K562 (cell line): ENCODE results near the gene FBXO10. TPM values are rescaled to one million over a fixed set of nuclear protein-coding genes. Genes with fewer than 3 reads are reported as not detected.
A peak's percentile ranks its signal among the peaks of the same experiment; 100 is the strongest.
"Not testable (repeated sequence)": the region's sequence is repeated elsewhere in the genome, so short reads cannot be mapped to it uniquely, and the experiment has no call there.

ENCODE experiments used
- ATAC-seq: fragments of 200-7000 bp; cut with Tn5 transposase; 3 replicates; pipeline ENCODE4 v1.9.1; 2020; ENCODE audit warnings: moderate library complexity
- BruUV-seq: library from RNA; stranded (reverse); fragments of 400-500 nt; replicated peaks from 2 replicates; lab custom pipeline; 2021; lab: Mats Ljungman, UMichigan
- CTCF ChIA-PET: fragments of 300-600 bp; formaldehyde crosslinking; extraction: SDS; loops from one replicate; lab custom pipeline; 2021; ENCODE audit warnings: low intra/inter-chr PET ratio; lab: Yijun Ruan, JAX
- POLR2A ChIA-PET: fragments of 300-600, 350-650 bp; sonication (Branson Sonifier 250); formaldehyde crosslinking; extraction: SDS; loops from one replicate; lab custom pipeline; 2021; ENCODE audit warnings: antibody characterized with exemption, inconsistent platforms; lab: Yijun Ruan, JAX
- DNase-seq, 4 experiments: peaks; one replicate each; pipeline versions ENCODE4 v3.0.0 to v3.0.0-alpha.2; 2011 to 2018; ENCODE audit warnings: low spot score in 3 of 4, mixed read lengths in 3 of 4; ENCODE audit errors: extremely low read depth in 1 of 4
- FAIRE-seq: peaks from 2 replicates; lab custom pipeline; 2011; peaks lifted over from hg19 to GRCh38; lab: Jason Lieb, UNC
- H2AFZ ChIP-seq: 2 replicates; pipeline ENCODE4 v1.6.0; 2011; ENCODE audit warnings: low read depth, low read length, control low read depth, inconsistent platforms
- H3K27ac ChIP-seq: fragments of 200-600 bp; 3 replicates; pipeline ENCODE4 v1.8.0; 2011; ENCODE audit warnings: low read depth, mild to moderate bottlenecking, control low read depth, inconsistent platforms, low read length, moderate library complexity, mixed read lengths; ENCODE audit errors: extremely low read depth
- H3K27me3 ChIP-seq, 2 experiments: fragments of 300-600 bp in 1 of 2; 2 replicates in 1 of 2; 3 replicates in 1 of 2; pipeline versions ENCODE4 v1.6.0 to v1.8.0; 2011; ENCODE audit warnings: inconsistent platforms in 2 of 2, low read length in 2 of 2, mild to moderate bottlenecking in 1 of 2, mixed read lengths in 1 of 2, moderate library complexity in 1 of 2; ENCODE audit not compliant: control insufficient read depth in 2 of 2, insufficient read depth in 2 of 2
- H3K36me3 ChIP-seq: fragments of 300-600 bp; 3 replicates; pipeline ENCODE4 v1.8.0; 2011; ENCODE audit warnings: mild to moderate bottlenecking, low read length, inconsistent platforms; ENCODE audit not compliant: control insufficient read depth, insufficient read depth
- H3K4me1 ChIP-seq, 2 experiments: fragments of 200-600 bp in 1 of 2; replicated peaks in 1 of 2; 2 replicates in 1 of 2; 3 replicates in 1 of 2; pipeline versions ENCODE4 v1.5.1 to v1.8.0; 2011; ENCODE audit warnings: inconsistent platforms in 2 of 2, low read length in 2 of 2, mild to moderate bottlenecking in 1 of 2, mixed read lengths in 1 of 2, moderate library complexity in 1 of 2; ENCODE audit not compliant: control insufficient read depth in 2 of 2, insufficient read depth in 2 of 2
- H3K4me2 ChIP-seq: 2 replicates; pipeline ENCODE4 v1.6.1; 2011; ENCODE audit warnings: low read length, control low read depth, inconsistent platforms, mixed read lengths; ENCODE audit not compliant: insufficient read depth
- H3K4me3 ChIP-seq: fragments of 200-600 bp; sonication (generic), shearing (Covaris generic); 2 replicates; pipeline ENCODE4 v1.5.1; 2016; ENCODE audit warnings: control low read depth, inconsistent platforms
- H3K79me2 ChIP-seq: fragments of 200-600 bp; 3 replicates; pipeline ENCODE4 v1.8.0; 2011; ENCODE audit warnings: low read length, inconsistent platforms; ENCODE audit not compliant: control insufficient read depth, insufficient read depth
- H3K9ac ChIP-seq, 2 experiments: 2 replicates each; pipeline versions ENCODE4 v1.6.0 to v1.6.1; 2011; ENCODE audit warnings: low read depth in 2 of 2, low read length in 2 of 2, control low read depth in 1 of 2, inconsistent platforms in 1 of 2, mild to moderate bottlenecking in 1 of 2, mixed read lengths in 1 of 2; ENCODE audit not compliant: insufficient read depth in 1 of 2
- H3K9me1 ChIP-seq: one replicate; pipeline ENCODE4 v1.6.0; 2011; ENCODE audit warnings: inconsistent platforms, mild to moderate bottlenecking, low read length, moderate library complexity; ENCODE audit not compliant: control insufficient read depth, insufficient read depth
- H3K9me3 ChIP-seq: replicated peaks from 2 replicates; pipeline ENCODE4 v1.5.1; 2011; ENCODE audit warnings: low read depth, low read length, inconsistent platforms; ENCODE audit not compliant: control insufficient read depth, insufficient read depth
- H4K20me1 ChIP-seq: replicated peaks from 2 replicates; pipeline ENCODE4 v1.6.1; 2011; ENCODE audit warnings: low read length, inconsistent platforms, mixed read lengths; ENCODE audit not compliant: control insufficient read depth, insufficient read depth
- C11orf30 ChIP-seq: fragments of 450-650 bp; IDR thresholded peaks from 2 replicates; pipeline ENCODE4 v1.6.1; 2016; ENCODE audit warnings: low read depth, mild to moderate bottlenecking
- MAFF ChIP-seq: IDR thresholded peaks from 2 replicates; pipeline ENCODE4 v1.6.1; 2012; ENCODE audit warnings: low read length, improper control_type of control experiment
- MAFG ChIP-seq: fragments of 450-650 bp; conservative IDR thresholded peaks from 2 replicates; pipeline ENCODE4 v1.6.1; 2016; ENCODE audit warnings: missing genetic modification characterization, missing compliant biosample characterization
- MAFK ChIP-seq: IDR thresholded peaks from 2 replicates; pipeline ENCODE4 v1.6.1; 2011; ENCODE audit warnings: low read length, improper control_type of control experiment
- ZNF316 ChIP-seq: fragments of 450-650 bp; IDR thresholded peaks from 2 replicates; pipeline ENCODE4 v1.6.1; 2016
- WGBS: fragments of 100-300 bp; shearing (Covaris generic); methylation state at CpG from one replicate; pipeline ENCODE4 v1.1.6; 2016; ENCODE audit warnings: low coverage, mixed read lengths; ENCODE audit not compliant: insufficient coverage; ENCODE audit errors: missing lambda C conversion rate; 5-methylcytosine and 5-hydroxymethylcytosine counted together
- in situ Hi-C: fragments of 300-500 bp; cut with MboI; formaldehyde crosslinking; loops from 4 replicates; pipeline ENCODE4 v1.15.0; 2018; ENCODE audit warnings: inconsistent platforms, mixed read lengths
- intact Hi-C: fragments of 100-400 bp; cut with micrococcal nuclease; formaldehyde crosslinking; loops from 2 replicates; pipeline ENCODE4 v1.14.2; 2022
- polyA plus RNA-seq, 8 experiments: library from polyadenylated mRNA; depleted of rRNA in 4 of 8; stranded (reverse) in 5 of 8; unstranded in 3 of 8; fragments of >200 nt; fragmentation: Nextera tagmentation in 2 of 8; fragmentation: Illumina TruSeq in 1 of 8; extraction: Ambion mirVana in 2 of 8; extraction: Trizol in 1 of 8; gene quantifications; 2 replicates each; pipeline versions ENCODE4 v1.2.1 to v1.2.3, GENCODE V29; 2011 to 2014; ENCODE audit warnings: inconsistent platforms in 1 of 8, missing spikeins in 1 of 8
- total RNA-seq, 7 experiments: library from RNA; depleted of rRNA in 6 of 7; stranded (reverse); fragments of >200 nt in 6 of 7; fragmentation: Illumina TruSeq in 2 of 7; extraction: Trizol in 2 of 7; gene quantifications; 2 replicates each; pipeline versions ENCODE4 v1.2.1 to v1.2.3, GENCODE V29; 2011 to 2021; ENCODE audit warnings: low replicate concordance in 1 of 7

Gene FBXO10
- total and polyA plus RNA-seq, 9 of the 15 experiments (the other 6 are each of a cell fraction or from before 2014, with no cell fraction given), result 0.84 to 9.9 (median 6.0) TPM

GRCh38 chr9:37477987-37478619 lies 98.1 kb downstream of the FBXO10 start:
- H3K4me3 ChIP-seq, DNase-seq, POLR2A ChIA-PET, H3K9me1 ChIP-seq, H3K4me1 ChIP-seq, H3K79me2 ChIP-seq, H4K20me1 ChIP-seq, H3K9me3 ChIP-seq, H3K4me2 ChIP-seq, CTCF ChIA-PET, BruUV-seq, H2AFZ ChIP-seq, H3K9ac ChIP-seq, H3K27ac ChIP-seq, H3K27me3 ChIP-seq, intact Hi-C loops, H3K36me3 ChIP-seq, FAIRE-seq, ATAC-seq: not testable (repeated sequence)
- TF ChIP-seq MAFG (peak; percentile 93), ZNF316 (peak; percentile 96), C11orf30 (peak; percentile 91), MAFK (peak; percentile 94), MAFF (peak; percentile 95)
- in situ Hi-C loops, result loop anchor here (25.0 kb wide), 1 partner anchor 884 kb away; no protein-coding TSS in a partner anchor
- 3% methylated on average over 5 of the region's 5 CpGs for WGBS

GRCh38 chr9:37477443-37477842 lies 98.7 kb downstream of the FBXO10 start:
- H3K4me3 ChIP-seq, H4K20me1 ChIP-seq, H3K9me3 ChIP-seq, H3K4me2 ChIP-seq, H3K9me1 ChIP-seq, H3K79me2 ChIP-seq, intact Hi-C loops, ATAC-seq, CTCF ChIA-PET, FAIRE-seq, H3K36me3 ChIP-seq, H2AFZ ChIP-seq, H3K9ac ChIP-seq, DNase-seq, H3K27me3 ChIP-seq, H3K4me1 ChIP-seq, BruUV-seq, H3K27ac ChIP-seq: not testable (repeated sequence)
- WGBS, result 31% methylated on average over 4 of the region's 4 CpGs
- in situ Hi-C loops, result loop anchor here (25.0 kb wide), 1 partner anchor 885 kb away; no protein-coding TSS in a partner anchor
- POLR2A ChIA-PET, result interaction anchor here (0.7 kb wide), 1 partner anchor 1211 kb away, joined by 3 read pairs; no protein-coding TSS in a partner anchor
